Suprapubic skin (tissue), 4 donors: ENCODE measurements around the gene RNF8. TPM values are rescaled to one million over a fixed set of nuclear protein-coding genes. Genes with fewer than 3 reads are reported as not detected.

Experiments used
- DNase-seq, 2 donors: peaks; one replicate each; pipeline ENCODE4 v3.0.0-alpha.2; 2019; ENCODE audit warnings: low spot score in 2 of 2
- H3K27ac ChIP-seq: fragments of 200-600 bp; sonication (generic); one replicate; pipeline ENCODE4 v1.5.1; 2019
- H3K27me3 ChIP-seq: fragments of 200-600 bp; sonication (generic); one replicate; pipeline ENCODE4 v1.5.1; 2019
- H3K36me3 ChIP-seq: fragments of 200-600 bp; sonication (generic); one replicate; pipeline ENCODE4 v1.5.1; 2019
- H3K4me1 ChIP-seq: fragments of 200-600 bp; sonication (generic); one replicate; pipeline ENCODE4 v1.5.1; 2019
- H3K4me3 ChIP-seq: fragments of 200-600 bp; sonication (generic); one replicate; pipeline ENCODE4 v1.5.1; 2019; ENCODE audit warnings: mild to moderate bottlenecking
- H3K9me3 ChIP-seq: fragments of 200-600 bp; sonication (generic); one replicate; pipeline ENCODE4 v1.5.1; 2019
- EP300 ChIP-seq: sonication (generic); formaldehyde crosslinking; IDR thresholded peaks from one replicate; pipeline ENCODE4 v1.6.1; 2017; ENCODE audit warnings: antibody characterized with exemption
- POLR2A ChIP-seq, 2 donors: fragments of 450-650 bp; IDR thresholded peaks; one replicate each; pipeline ENCODE4 v1.6.1; 2017; ENCODE audit warnings: antibody characterized with exemption in 2 of 2, mild to moderate bottlenecking in 2 of 2, moderate library complexity in 2 of 2
- POLR2AphosphoS5 ChIP-seq, 3 donors: sonication (generic); formaldehyde crosslinking; IDR thresholded peaks; one replicate each; pipeline ENCODE4 v1.6.1; 2017; ENCODE audit warnings: antibody characterized with exemption in 3 of 3
- WGBS: methylation state at CpG from one replicate; pipeline ENCODE4 v1.1.5; 2018; 5-methylcytosine and 5-hydroxymethylcytosine counted together
- total RNA-seq, 4 donors: library from RNA; depleted of rRNA; stranded (reverse); fragments of >200 nt; gene quantifications; one replicate each; pipeline ENCODE4 v1.1.0, GENCODE V29; 2016
- TF ChIP-seq, protein P1 (sequence below), 2 donors: fragments of 200-600 bp in 1 of 2; fragments of 450-650 bp in 1 of 2; sonication (generic) in 1 of 2; IDR thresholded peaks; one replicate each; pipeline ENCODE4 v1.5.1; 2016 to 2019; ENCODE audit warnings: antibody characterized with exemption in 2 of 2, mild to moderate bottlenecking in 1 of 2, moderate library complexity in 1 of 2

Gene RNF8
- total RNA-seq, 4 donors from 2014 or later, result 12.8 to 17.0 (median 14.3) TPM

- H3K4me3 ChIP-seq, result peak overlapping the region; percentile 79
- no peak for TF ChIP-seq EP300
- 5% methylated on average over 34 of the region's 44 CpGs for WGBS
- no peaks in the 10 kb centered on the region for H3K36me3 ChIP-seq
- no peaks in the 10 kb centered on the region for H3K9me3 ChIP-seq
- peak; percentile 61 to 80 for DNase-seq
- H3K4me1 ChIP-seq, result peaks cover 23% of the 10 kb centered on the region
- peak overlapping the region; percentile 16 for H3K27ac ChIP-seq
- H3K27me3 ChIP-seq, result no peaks in the 10 kb centered on the region
Measured at GRCh38 chr6:37354526-37355384, 972 bp downstream of the RNF8 start.

GRCh38 chr6:37357288-37357687, 3.5 kb downstream of the RNF8 start:
- peaks cover 23% of the 10 kb centered on the region for H3K4me1 ChIP-seq
- H3K9me3 ChIP-seq, result no peaks in the 10 kb centered on the region
- DNase-seq, result no peak
- WGBS, result 77% methylated on average over 1 of the region's 1 CpG
- H3K4me3 ChIP-seq, result no peak overlapping the region
- TF ChIP-seq POLR2AphosphoS5 (IDR thresholded peaks at IDR 0.05) (no peak), EP300 (no peak), POLR2A (IDR thresholded peaks at IDR 0.05) (no peak)
- TF ChIP-seq, protein P1, sequence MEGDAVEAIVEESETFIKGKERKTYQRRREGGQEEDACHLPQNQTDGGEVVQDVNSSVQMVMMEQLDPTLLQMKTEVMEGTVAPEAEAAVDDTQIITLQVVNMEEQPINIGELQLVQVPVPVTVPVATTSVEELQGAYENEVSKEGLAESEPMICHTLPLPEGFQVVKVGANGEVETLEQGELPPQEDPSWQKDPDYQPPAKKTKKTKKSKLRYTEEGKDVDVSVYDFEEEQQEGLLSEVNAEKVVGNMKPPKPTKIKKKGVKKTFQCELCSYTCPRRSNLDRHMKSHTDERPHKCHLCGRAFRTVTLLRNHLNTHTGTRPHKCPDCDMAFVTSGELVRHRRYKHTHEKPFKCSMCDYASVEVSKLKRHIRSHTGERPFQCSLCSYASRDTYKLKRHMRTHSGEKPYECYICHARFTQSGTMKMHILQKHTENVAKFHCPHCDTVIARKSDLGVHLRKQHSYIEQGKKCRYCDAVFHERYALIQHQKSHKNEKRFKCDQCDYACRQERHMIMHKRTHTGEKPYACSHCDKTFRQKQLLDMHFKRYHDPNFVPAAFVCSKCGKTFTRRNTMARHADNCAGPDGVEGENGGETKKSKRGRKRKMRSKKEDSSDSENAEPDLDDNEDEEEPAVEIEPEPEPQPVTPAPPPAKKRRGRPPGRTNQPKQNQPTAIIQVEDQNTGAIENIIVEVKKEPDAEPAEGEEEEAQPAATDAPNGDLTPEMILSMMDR (IDR thresholded peaks at IDR 0.05), result no peak
- H3K27me3 ChIP-seq, result no peaks in the 10 kb centered on the region
- peaks cover 19% of the 10 kb centered on the region for H3K36me3 ChIP-seq
- no peak overlapping the region for H3K27ac ChIP-seq

DNA sequence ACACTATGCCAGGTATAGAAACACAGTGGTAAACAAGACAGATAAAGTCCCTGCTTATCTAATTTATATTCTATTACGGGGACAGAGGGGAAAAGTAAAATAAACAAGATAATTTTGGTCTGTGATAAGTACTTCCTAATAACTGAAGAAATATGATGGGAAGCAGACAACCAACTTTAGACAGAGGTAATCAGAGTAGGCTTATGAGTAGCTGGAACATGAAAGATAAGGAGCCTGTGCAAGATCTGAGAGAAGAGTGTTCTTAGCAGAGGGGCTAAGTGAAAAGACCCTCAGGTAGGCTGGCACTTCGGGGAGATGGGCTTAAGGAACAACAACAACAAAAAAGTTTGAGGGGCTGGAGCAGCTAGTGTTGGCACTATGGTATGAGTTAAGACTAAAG, 4.1 kb downstream of the RNF8 start:
- 84% methylated on average over 2 of the region's 2 CpGs for WGBS
- DNase-seq, result no peak
- TF ChIP-seq, protein P1 (IDR thresholded peaks at IDR 0.05), result no peak
- TF ChIP-seq POLR2A (IDR thresholded peaks at IDR 0.05), result no peak
- no peak for TF ChIP-seq EP300
- no peak for TF ChIP-seq POLR2AphosphoS5 (IDR thresholded peaks at IDR 0.05)
- Histone ChIP-seq H3K9me3 (no peaks in the 10 kb centered on the region), H3K27ac (no peak overlapping the region), H3K27me3 (no peaks in the 10 kb centered on the region), H3K4me3 (no peak overlapping the region), H3K36me3 (peaks cover 21% of the 10 kb centered on the region), H3K4me1 (peaks cover 23% of the 10 kb centered on the region)

DNA sequence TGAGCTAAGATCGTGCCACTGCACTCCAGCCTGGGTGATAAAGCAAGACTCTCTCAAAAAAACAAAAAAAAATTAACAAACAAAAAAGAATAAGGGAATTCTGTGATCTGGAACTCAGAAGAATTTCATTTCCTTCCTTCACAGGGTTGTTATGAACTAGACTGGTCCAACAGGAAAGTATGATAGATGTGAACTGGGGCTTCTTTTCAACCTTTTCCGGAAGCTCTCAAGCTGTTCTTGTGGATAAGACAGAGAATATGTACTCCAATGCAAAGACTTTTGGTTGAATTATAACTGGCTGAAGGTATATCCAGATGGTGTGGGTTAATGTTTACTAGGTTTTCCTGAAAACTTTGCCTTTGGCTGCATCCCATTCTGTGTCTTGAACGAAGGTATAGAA, 5.3 kb downstream of the RNF8 start:
- Histone ChIP-seq H3K4me1 (peaks cover 17% of the 10 kb centered on the region), H3K27me3 (no peaks in the 10 kb centered on the region), H3K27ac (no peak overlapping the region), H3K4me3 (no peak overlapping the region), H3K36me3 (peaks cover 31% of the 10 kb centered on the region), H3K9me3 (no peaks in the 10 kb centered on the region)
- WGBS, result 83% methylated on average over 3 of the region's 3 CpGs
- TF ChIP-seq EP300 (no peak), POLR2A (IDR thresholded peaks at IDR 0.05) (no peak), POLR2AphosphoS5 (IDR thresholded peaks at IDR 0.05) (no peak)
- TF ChIP-seq, protein P1 (IDR thresholded peaks at IDR 0.05), result no peak
- DNase-seq, result no peak

- no peak for DNase-seq
- TF ChIP-seq, protein P1 (IDR thresholded peaks at IDR 0.05), result no peak
- TF ChIP-seq POLR2AphosphoS5 (IDR thresholded peaks at IDR 0.05) (no peak), EP300 (no peak), POLR2A (IDR thresholded peaks at IDR 0.05) (no peak)
- no peak overlapping the region for H3K27ac ChIP-seq
- H3K9me3 ChIP-seq, result no peaks in the 10 kb centered on the region
- H3K4me3 ChIP-seq, result no peak overlapping the region
- peaks cover 36% of the 10 kb centered on the region for H3K36me3 ChIP-seq
- H3K4me1 ChIP-seq, result no peaks in the 10 kb centered on the region
- WGBS, result 78% methylated on average over 2 of the region's 2 CpGs
- H3K27me3 ChIP-seq, result no peaks in the 10 kb centered on the region
Measured at GRCh38 chr6:37362101-37362828, 8.5 kb downstream of the RNF8 start.
